B cell (primary cell): ENCODE data around the gene ACACB.

Experiments used
- EZH2 ChIP-seq: IDR thresholded peaks from 2 replicates; pipeline ENCODE4 v1.6.1; 2012; ENCODE audit warnings: borderline replicate concordance, low read depth, mild to moderate bottlenecking, moderate library complexity, low read length; ENCODE audit not compliant: insufficient read depth, poor library complexity, severe bottlenecking
- TF ChIP-seq, protein P1 (sequence below): fragments of 200-600 bp; IDR thresholded peaks from one replicate; pipeline ENCODE4 v1.8.0; 2022; ENCODE audit warnings: antibody characterized with exemption, mild to moderate bottlenecking

DNA sequence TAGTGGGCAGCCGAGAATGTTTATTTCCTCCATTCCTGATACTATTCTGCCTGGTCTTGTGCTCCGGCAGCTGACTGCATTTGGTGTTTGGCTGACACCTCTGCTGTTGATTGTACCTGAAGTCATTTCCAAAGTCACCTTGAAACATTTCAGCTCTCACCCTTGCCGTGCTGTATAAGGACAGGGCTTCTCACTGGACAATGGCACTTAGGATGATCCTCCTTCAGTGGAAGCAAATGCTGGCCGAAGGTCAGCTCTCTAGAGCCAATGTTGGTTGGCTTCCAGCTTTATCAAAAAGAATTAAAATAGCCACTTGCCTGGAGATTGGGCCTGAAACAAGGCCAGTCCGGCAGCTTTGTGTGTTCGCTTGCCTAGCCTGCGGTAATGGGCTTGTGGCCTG is 44.0 kb downstream of the ACACB start:
- no peak for TF ChIP-seq EZH2
- TF ChIP-seq, protein P1, sequence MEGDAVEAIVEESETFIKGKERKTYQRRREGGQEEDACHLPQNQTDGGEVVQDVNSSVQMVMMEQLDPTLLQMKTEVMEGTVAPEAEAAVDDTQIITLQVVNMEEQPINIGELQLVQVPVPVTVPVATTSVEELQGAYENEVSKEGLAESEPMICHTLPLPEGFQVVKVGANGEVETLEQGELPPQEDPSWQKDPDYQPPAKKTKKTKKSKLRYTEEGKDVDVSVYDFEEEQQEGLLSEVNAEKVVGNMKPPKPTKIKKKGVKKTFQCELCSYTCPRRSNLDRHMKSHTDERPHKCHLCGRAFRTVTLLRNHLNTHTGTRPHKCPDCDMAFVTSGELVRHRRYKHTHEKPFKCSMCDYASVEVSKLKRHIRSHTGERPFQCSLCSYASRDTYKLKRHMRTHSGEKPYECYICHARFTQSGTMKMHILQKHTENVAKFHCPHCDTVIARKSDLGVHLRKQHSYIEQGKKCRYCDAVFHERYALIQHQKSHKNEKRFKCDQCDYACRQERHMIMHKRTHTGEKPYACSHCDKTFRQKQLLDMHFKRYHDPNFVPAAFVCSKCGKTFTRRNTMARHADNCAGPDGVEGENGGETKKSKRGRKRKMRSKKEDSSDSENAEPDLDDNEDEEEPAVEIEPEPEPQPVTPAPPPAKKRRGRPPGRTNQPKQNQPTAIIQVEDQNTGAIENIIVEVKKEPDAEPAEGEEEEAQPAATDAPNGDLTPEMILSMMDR = no peak
